ENCODE results near the gene HK1.

DNA sequence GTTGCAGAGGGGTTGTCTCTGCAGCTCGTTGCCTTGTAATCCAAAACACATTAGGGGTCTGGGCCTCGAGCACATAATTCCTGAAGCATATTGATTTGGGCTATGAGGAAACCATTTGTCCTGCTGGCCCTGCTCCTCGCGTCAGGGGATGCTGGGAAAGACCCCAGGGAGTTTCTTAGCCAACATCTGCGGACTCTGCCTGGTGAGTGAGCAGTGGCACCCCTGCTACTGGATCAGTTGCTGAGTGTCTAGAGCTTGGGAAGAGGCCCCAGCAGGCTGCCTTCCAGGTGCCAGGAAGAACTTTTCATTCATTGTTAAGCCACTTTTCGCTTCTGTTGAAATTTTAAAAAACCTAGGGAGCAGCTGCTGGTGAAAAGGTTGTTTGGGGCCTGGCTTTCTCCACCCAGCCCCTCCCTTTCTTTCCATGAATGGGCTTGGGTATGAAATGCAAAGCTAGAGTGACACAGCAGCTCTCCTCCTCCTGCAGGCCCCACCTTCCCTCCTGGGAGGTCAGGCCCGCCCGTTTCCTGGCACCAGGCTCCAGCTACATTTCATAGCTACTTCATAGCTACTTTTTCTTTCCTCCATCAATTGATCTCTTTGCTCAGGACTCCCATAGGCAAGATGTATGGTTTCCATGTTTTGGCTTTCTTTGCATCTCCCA lies 111.7 kb downstream of the HK1 start:
- TF ChIP-seq, protein P1, sequence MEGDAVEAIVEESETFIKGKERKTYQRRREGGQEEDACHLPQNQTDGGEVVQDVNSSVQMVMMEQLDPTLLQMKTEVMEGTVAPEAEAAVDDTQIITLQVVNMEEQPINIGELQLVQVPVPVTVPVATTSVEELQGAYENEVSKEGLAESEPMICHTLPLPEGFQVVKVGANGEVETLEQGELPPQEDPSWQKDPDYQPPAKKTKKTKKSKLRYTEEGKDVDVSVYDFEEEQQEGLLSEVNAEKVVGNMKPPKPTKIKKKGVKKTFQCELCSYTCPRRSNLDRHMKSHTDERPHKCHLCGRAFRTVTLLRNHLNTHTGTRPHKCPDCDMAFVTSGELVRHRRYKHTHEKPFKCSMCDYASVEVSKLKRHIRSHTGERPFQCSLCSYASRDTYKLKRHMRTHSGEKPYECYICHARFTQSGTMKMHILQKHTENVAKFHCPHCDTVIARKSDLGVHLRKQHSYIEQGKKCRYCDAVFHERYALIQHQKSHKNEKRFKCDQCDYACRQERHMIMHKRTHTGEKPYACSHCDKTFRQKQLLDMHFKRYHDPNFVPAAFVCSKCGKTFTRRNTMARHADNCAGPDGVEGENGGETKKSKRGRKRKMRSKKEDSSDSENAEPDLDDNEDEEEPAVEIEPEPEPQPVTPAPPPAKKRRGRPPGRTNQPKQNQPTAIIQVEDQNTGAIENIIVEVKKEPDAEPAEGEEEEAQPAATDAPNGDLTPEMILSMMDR (tag by site-specific recombination; IDR thresholded peaks at IDR 0.05) = no peak
- no peak for TF ChIP-seq ZNF664 (tag by site-specific recombination; IDR thresholded peaks at IDR 0.05)
- no peak for TF ChIP-seq ZNF426 (tag by site-specific recombination; IDR thresholded peaks at IDR 0.05)
- TF ChIP-seq ZNF768 (tag by site-specific recombination; IDR thresholded peaks at IDR 0.05) = no peak

Data from HEK293 (cell line).